Measurements from ENCODE around the gene KPRP.
A peak's percentile ranks its signal among the peaks of the same experiment; 100 is the strongest.

KPRP gene

DNA sequence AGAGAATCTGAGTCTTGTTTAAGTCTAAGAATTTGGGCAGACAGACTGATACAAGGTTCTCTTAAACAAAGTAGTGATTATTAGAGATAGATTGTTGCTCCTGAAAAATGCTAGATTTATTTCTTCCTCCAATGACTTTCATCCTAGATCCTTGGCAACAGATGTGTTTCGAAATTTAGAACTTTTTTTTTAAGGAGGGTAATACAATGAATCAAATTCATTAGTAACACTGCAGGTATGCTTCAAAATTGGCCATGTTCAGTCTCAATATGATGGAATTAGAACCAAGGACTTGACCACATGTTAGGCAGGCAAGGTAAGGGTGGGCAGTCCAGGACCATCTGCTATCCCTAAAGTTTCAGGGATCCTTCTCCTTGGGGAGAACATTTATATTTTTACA, 12.6 kb downstream of the KPRP start:
- no peak for DNase-seq (ENCODE audit: low spot score)

DNA sequence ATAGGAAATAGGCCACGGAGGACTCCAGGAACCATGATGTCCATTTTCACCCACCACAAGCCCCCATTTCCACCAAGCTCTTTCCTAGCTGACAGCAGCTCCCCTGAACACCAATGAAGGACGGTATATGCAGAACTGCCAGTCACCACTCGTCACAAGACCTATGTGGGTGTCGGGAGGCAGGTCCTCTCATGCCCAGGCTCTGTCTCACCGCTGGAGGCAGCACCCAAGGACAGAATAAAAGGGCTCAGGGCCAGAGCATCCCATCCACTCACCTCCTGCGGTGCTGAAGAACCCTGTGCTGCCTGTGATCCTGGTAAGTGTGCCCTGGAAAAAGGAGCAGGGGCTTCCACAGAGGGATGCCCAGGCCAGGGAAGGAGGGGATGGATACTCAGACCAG, 17.1 kb downstream of the KPRP start, which contains the start of gene LCE1F:
Gene LCE1F (plus strand): TSS at position 266 of the 400 bp plus-strand sequence. CDS start 1,232 bp downstream, outside the sequence.
- peak; percentile 2 for DNase-seq (ENCODE audit: low spot score)

DNA sequence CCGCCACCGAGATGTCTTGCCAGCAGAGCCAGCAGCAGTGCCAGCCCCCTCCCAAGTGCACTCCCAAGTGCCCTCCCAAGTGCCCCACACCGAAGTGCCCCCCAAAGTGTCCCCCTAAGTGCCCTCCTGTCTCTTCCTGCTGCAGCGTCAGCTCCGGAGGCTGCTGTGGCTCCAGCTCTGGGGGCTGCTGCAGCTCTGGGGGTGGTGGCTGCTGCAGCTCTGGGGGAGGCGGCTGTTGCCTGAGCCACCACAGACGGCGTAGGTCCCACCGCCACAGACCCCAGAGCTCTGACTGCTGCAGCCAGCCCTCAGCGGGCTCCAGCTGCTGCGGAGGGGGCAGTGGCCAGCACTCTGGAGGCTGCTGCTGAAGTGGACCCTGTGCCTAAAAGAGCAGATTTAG, 18.5 kb downstream of the KPRP start:
- no peak for DNase-seq (ENCODE audit: low spot score)

DNA sequence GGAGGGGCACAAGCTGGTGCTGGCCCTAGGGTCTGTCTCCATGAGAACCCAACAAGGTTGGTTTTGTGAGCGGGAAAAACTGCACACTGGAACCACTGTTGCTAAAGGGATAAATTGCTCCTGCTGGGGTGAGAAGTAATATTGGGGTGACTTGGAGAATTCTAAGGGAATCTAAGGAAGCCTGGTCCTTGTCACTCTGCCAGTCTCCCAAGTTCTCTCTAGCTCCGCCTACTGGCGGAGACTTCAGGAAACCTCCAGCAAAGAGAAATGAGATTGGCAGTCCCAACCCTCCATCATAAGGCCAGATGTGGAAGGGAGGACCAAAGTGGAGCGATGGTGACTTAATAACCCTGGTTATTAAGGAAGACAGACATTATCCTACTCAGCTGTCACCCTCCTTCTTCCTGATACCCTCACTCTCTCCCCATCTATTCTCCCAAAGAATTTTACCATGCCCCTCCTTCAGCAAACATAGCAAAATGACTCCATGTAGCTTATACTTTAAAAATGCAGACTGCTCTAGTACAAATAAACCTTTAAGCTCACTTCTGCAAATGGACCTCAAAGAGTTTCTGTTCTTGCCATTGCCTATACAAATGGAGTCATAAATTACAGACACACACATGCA, 19.8 kb downstream of the KPRP start:
- peak; percentile 17 for DNase-seq (ENCODE audit: low spot score)

DNA sequence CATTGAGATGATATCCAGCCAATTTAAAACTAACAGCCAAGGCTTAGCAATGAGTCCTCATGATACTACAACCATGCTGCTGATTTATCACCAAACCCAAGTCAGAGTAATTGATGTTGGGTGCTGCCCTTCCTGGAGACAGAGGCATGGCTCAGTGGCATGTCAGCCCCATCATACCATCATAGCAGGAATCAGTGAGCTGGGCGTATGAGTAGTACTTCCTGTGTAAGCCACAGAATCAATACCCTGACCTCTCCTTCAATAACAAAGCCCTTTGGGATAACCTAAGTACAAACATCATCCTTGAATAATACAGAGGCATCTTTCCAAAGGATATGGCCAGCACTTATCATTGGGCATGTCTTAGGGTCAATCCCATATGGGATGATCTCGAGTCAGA, 25.3 kb downstream of the KPRP start:
- no peak for DNase-seq (ENCODE audit: low spot score)

DNA sequence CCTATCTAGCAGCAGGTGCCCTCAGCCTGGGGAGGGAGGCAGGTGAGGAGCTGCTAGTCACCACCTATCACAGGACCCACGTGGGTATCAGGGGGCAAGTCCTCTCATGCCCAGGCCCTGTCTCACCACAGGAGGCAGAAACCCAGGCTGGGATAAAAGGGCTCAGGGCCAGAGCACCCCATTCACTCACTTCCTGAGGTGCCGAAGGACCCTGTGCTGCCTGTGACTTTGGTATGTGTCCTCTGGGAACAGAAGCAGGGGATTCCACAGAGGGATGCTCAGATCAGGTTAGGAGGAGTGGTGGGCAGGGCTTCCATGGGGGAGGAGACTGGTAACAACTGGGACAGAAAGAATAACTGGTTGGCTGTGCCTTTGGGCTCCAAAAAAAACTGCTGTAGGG, 28.3 kb downstream of the KPRP start, which contains the start of gene LCE1E:
Gene LCE1E (plus strand): TSS at position 181 of the 400 bp plus-strand sequence. CDS start 1,043 bp downstream, outside the sequence.
- DNase-seq (ENCODE audit: low spot score) = peak; percentile 82

DNA sequence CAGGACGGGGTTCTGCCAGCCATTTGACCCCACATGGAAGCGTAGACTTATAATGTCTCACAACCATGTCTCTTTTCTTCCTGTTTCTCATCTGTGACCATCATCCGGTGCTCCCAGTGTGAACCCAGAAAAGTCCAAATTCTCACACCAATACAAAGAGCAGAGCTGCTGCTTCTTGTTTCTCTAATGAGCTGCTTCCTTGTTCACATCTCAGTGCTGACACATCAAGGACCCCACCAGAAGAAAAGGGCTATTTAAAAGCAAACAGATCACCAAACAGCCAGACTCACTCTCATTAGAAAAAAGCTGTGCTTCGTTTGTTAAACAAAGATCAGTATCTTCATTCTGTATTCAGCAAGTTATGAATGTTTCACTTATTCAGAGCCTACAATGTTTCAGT, 37.9 kb downstream of the KPRP start:
- DNase-seq (ENCODE audit: low spot score) = no peak

DNA sequence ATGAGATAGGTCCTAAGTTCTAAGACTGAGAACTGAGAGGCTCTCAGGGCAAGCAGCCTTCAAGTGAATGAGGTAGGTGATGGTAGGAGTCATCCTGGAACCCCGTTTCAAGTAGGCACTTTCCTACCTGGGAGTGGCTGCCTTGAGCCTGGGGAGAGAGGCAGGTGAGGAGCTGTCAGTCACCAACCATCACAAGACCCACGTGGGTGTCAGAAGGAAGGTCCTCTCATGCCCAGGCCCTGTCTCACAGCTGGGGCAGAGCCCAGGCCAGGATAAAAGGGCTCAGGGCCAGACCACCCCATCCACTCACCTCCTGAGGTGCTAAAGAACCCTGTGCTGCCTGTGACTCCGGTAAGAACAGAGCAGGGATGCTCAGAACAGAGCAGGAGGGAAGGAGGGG, 38.6 kb downstream of the KPRP start, which contains the start of gene LCE1D:
Gene LCE1D (plus strand): TSS at position 301 of the 400 bp plus-strand sequence. CDS start 1,074 bp downstream, outside the sequence.
- DNase-seq (ENCODE audit: low spot score) = no peak

DNA sequence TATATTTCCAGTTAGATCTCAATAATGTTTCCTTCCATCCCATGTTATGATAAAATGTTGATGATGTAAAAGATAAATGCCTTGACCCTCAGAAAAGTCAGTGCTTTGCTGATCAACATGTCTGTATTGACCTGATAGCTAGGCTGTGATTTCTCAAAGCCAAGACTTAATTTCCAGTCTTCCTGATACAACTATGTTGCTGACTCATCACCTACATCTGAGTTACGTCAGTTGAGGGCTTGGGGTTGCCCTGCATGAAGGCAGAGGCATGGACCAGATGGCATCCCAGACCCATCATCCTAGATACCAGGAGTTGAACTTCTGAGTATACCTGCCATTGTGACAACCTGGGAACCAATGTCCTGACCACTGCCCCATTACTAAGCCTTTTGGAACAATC, 43.5 kb downstream of the KPRP start:
- no peak for DNase-seq (ENCODE audit: low spot score)

DNA sequence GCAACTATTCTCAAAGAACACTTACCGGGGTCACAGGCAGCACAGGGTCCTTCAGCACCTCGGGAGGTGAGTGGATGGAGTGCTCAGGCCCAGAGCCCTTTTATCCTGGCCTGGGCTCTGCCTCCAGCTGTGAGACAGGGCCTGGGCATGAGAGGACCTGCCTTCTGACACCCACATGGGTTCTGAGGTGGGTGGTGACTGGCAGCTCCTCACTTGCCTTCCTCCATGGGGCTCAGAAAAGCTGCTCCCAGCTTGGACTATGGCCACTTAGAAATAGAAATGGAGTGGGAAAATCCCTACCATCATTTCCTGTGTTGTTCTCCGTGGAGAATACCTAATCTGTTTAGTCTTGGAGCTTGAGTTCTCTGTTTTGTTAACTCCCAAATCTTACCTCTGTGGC, 48.8 kb downstream of the KPRP start, which contains the start of gene LCE1C:
Gene LCE1C (minus strand): TSS at position 76 of the 400 bp plus-strand sequence. CDS start 1,173 bp downstream, outside the sequence.
- no peak for DNase-seq (ENCODE audit: low spot score)

DNA sequence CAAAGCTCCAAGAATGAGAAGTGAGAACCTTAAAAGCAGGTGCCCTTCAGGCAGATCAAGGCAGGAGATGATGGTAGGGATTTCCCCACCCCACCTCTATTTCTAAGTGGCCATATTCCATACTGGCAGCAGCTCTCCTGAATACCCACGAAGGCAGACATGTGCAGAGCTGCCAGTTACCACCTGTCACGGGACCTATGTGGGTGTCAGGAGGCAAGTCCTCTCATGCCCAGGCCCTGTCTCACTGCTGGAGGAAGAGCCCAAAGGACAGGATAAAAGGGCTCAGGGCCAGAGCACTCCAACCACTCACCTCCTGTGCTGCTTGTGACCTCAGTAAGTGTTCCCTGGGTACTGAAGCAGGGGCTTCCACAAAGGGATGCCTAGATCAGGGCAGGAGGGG, 53.2 kb downstream of the KPRP start:
- DNase-seq (ENCODE audit: low spot score) = no peak
